Hematopoietic multipotent progenitor cell treated with erythropoietin and hydrocortisone succinate and interleukin-3 and kit ligand, for 15 days (in vitro differentiated cells): ENCODE results near the gene SPATA9.
"Not testable (repeated sequence)": the region's sequence is repeated elsewhere in the genome, so short reads cannot be mapped to it uniquely, and the experiment has no call there.

Source experiments
- DNase-seq: peaks from one replicate; pipeline ENCODE4 v3.0.0-alpha.2; 2015; ENCODE audit warnings: low spot score

Gene SPATA9

GRCh38 chr5:95717439-95717838, 34.6 kb upstream of the SPATA9 start:
- no peak for DNase-seq

- DNase-seq = no peak
Observed at GRCh38 chr5:95715799-95716461, 33.1 kb upstream of the SPATA9 start.

GRCh38 chr5:95713960-95714710, 31.3 kb upstream of the SPATA9 start:
- DNase-seq = no peak

- not testable (repeated sequence) for DNase-seq
Observed at GRCh38 chr5:95713246-95713645, 30.5 kb upstream of the SPATA9 start.

- DNase-seq = peak; percentile 74
Observed at GRCh38 chr5:95712347-95712958, 29.7 kb upstream of the SPATA9 start.

- no peak for DNase-seq
Observed at GRCh38 chr5:95711501-95712346, 28.9 kb upstream of the SPATA9 start.

- DNase-seq = not testable (repeated sequence)
Observed at GRCh38 chr5:95710651-95711500, 28.1 kb upstream of the SPATA9 start.

- DNase-seq = peak; percentile 52
Observed at GRCh38 chr5:95709967-95710650, 27.3 kb upstream of the SPATA9 start.

GRCh38 chr5:95708876-95709275, 26.1 kb upstream of the SPATA9 start:
- no peak for DNase-seq

- not testable (repeated sequence) for DNase-seq
Observed at GRCh38 chr5:95707534-95708188, 24.9 kb upstream of the SPATA9 start.

- no peak for DNase-seq
Observed at GRCh38 chr5:95707055-95707454, 24.3 kb upstream of the SPATA9 start.

- DNase-seq = not testable (repeated sequence)
Observed at GRCh38 chr5:95706196-95706595, 23.4 kb upstream of the SPATA9 start.

GRCh38 chr5:95704150-95704549, 21.4 kb upstream of the SPATA9 start:
- no peak for DNase-seq

- no peak for DNase-seq
Observed at GRCh38 chr5:95701074-95701473, 18.3 kb upstream of the SPATA9 start.

- DNase-seq = no peak
Observed at GRCh38 chr5:95699337-95699736, 16.5 kb upstream of the SPATA9 start.

GRCh38 chr5:95697781-95698681, 15.2 kb upstream of the SPATA9 start:
- DNase-seq = no peak

- DNase-seq = no peak
Observed at GRCh38 chr5:95690333-95690732, 7.5 kb upstream of the SPATA9 start.

- no peak for DNase-seq
Observed at GRCh38 chr5:95689680-95690079, 6.9 kb upstream of the SPATA9 start.

- DNase-seq = no peak
Observed at GRCh38 chr5:95686651-95687050, 3.9 kb upstream of the SPATA9 start.
